Pons (tissue), 1 donor: ENCODE results near the gene ASCL2.
"Not testable (repeated sequence)": the region's sequence is repeated elsewhere in the genome, so short reads cannot be mapped to it uniquely, and the experiment has no call there.

ENCODE experiments used
- DNase-seq: peaks from one replicate; pipeline ENCODE4 v3.0.0-alpha.2; 2016; ENCODE audit warnings: low spot score

ASCL2 gene

DNA sequence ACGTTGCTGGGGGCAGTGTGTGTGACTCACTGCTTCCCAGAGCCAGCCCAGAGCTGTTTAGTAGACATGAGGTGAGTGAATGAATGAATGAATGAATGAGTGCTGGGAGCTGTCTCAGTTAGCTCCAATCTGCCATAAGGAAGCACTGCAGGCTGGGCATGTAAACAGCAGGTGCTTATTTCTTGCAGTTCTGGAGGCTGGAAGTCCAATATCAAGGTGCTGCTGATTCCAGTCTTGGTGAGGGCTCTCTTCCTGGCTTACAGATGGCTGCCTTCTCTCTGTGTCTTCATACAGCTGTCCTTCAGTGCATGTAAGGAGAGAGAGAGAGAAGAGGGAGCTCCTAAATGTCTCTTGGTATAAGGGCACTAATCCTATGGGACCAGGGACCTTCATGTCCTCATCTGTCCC, 27.2 kb upstream of the ASCL2 start:
- no peak for DNase-seq

DNA sequence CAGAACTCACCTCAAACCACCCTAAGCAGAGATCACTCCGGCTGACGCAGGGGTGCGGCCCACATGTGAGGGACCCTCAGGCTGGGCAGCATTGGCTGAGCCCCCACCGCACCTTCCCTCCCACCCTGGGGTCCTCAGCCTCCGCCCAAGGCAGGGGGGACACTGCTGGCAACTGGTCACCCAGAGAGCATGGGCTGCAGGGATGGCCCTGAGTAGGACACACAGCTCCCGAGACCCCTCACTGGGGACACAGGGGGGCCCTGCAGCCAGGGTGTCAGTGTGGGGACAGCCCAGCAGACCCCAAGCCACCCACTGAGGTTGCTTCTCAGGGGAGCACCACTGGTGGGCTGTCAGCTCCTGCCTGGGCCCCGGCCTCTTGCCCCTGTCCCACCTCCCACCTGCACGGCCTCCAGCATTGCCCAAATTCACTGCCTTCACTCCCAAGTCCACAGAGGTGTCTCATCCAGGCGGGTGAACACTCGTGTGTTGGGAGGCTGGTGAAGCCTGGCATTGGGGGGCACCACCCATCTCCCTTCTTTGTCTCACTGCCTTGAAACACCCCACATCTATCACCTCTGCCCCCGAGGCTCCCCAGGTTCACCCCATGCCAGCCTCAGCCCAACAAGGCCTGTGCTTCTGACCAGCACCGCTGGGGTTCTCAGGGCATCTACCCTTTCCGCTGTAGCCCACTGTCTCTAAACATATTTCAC, 26.7 kb upstream of the ASCL2 start:
- DNase-seq, result no peak

DNA sequence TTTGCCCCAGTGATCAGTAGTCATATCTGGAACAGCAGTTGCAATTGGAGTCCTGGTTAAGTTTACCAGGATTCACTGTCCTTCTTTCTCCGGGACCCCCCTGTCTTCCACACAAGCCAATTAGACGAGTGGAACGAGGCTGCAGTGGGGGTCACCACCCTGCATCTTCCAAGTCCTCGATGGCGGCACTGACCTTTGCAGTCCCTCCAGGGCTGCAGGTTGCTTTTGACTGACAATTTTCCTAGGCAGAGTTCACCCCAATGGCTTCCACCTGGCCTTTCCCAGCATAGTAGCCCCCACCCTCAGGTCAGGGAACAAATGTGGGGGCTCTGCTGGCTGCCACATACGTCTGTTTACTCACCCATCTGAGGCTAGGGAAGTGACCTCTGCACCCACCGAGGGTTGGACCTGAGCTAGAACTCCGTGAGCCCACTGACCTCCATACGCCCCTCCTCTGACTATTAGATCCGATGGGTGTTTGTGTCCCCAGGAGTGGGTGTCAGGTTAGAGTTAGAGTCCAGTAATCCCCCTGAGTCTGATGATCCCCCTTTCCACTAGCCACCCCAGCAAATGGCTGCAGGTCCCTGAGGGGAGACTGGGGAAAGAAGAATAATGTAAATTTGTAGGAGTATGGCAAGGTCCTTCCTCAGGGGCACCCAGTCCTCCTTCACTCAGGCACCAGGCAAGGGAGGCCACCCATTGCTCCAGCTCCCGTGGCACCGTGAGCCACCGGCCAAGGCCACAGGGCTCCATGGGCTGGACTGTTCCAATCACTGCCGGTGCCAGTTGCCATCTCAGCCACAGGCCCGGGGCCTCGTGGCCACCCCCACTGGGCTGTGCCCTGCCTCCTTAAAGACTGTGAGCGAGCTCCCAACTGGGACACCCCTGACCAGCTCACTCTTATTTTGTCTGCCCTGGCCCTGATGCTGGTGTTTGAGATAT, 25.9 kb upstream of the ASCL2 start:
- DNase-seq, result no peak

DNA sequence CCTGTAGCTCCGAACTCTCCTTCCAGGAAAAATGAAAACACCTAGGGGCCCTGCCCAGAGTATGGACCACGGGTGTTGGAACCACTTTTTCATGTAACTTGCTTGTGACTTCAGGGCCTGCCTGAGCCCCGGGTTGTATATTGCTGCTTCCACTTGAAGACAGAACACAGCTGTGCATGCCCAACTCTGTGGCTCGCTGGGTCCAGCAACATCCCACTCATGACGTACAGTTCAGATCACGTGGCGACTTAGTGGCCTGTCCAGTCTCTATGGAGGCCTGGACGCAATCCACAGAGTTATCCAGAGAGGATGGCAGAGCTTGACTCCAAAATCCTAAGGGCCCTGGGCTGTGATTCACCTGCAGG, 24.5 kb upstream of the ASCL2 start:
- DNase-seq, result no peak

DNA sequence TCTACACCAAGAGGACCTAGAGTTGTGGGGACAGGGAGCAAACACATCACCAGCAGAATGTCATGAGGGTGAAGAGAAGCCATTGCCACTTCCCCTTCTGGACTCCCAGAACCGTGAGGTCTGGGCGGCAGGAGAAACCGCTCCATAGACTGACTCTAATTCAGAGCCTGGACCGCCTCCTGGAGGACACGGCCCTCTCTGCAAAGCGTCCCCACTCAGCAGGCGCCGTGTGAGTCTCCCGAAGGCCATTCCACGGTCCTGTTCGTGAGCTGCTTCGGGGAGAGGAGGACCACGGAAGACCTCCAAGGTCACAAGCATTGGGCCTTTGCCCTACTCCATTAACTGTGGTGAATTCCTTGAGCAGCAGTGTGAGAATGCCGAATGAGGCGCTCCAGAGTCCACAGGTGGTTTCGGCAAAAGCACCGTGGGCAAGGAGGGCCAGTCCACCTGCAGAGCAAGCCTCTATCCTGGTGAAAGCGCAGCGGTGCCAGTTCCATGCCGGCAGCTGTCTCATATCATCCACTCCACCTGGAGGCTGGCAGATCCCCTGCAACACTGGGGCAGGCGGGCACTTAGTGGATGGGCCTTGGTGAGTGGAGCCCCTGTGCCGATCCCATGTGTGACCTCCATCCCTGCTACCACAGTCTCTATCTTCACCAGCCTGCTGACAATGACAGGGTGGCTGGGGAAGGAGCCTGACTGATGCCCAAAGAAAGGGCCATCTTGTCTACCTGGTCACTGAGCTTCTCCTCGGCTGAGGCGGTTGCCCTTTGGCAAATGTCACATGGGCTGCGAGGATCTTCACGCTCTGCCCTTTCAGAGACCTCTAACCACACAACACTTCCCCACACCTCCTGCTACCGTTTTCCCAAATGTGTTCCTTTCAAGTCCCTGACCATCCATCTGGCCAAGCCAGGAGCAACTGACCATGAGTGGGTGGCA, 23.9 kb upstream of the ASCL2 start:
- no peak for DNase-seq

DNA sequence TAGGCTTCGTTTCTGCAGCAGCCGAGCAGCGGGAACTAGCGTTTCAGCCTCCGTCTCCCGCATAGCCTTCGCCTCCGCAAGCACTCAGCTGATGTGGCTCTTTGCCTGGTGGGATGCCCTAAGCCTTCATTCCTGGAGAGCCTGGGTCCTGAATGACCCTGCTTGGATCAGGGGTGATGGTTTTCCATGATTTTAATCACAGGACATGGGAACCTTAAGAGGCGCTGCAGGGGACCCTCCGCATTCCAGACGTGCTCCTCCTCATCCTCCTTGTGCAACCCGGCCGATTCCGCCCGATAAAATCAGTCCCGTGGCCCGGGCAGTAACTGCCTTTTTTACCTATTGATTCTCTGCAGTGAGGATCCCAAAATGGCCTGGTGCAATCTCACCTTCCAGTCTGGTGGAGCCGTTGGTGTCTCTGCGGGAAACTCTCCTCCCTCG, 23.2 kb upstream of the ASCL2 start:
- no peak for DNase-seq

DNA sequence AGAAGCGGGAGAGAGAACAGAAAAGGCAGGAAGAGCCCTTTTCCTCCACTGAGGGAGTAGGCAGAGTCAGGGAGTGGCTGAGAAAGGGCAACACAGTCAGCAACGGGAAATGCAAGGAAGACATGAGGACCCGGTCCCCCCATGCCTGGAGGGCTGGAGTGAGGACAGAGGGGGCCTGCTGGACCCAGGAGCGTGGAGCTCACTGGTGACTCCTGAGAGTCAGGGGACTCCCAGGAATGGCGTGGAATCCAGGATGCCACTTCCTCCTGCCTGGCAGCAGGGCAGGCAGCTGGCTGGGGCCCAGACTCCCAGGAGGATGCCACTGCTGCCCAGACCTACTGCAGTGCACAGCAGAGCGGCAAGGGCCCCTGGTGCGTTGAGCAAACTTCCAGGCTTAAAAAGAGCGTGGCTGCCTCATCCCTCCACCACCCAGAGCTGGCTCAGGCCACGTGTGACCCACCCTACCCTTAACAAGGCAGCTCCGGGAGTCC, 20.0 kb upstream of the ASCL2 start:
- no peak for DNase-seq

DNA sequence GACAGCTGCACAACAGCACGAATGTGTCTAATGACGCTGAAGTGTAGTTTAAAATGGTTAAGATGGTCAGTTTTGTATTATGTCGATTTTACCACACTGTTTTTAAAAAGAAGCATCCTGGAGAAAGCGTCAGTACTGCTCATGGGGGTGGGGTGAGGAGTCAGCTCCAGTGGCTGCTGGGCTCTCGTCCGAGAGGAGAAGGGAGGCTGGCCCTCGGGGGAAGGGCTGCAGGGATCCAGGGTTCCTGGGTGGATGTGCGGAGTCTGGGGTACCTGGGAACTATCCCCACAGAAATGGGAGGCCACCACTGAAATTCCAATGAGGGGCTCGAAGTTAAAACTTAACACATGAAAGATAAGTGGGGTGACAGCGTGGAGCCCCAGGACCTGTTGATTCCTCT, 19.5 kb upstream of the ASCL2 start:
- no peak for DNase-seq

DNA sequence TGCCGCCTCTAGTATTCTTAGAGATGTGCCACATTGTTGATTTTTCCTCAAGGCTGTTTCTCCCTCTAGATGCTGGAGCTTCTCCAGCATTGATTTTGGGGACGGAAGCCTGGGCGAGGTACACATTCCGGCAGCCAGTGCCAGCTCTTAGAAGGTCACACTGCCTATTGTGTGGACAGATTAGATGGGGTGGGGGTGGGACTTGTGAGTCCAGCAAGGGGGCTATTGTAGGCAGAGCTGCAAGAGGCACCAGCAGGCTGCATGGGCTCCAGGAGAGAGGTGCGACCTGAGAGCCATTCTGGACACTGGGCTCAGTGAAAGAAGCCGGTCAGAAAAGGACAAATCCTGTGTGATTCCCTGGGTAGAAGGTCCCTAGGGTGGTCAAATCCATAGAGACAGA, 19.0 kb upstream of the ASCL2 start:
- DNase-seq, result no peak

DNA sequence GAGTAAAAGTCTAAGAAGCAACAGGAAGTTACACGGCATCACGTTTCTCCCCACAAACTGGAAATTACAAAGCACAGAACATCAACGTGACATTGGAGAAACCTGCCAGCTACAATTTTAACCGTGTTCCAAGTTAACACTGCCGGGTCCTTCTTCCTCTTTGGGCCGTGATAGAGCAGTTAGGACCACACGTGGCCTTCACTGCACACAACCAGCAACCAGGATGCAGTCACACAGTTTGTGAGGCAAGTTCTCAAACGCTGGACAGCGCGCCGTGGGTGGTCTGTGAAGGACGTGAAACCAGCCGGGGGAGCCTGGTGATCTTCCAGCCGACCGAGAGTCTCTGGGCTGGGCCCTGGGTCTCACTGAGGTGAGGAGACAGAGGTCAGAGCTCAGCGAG, 16.7 kb upstream of the ASCL2 start:
- DNase-seq, result no peak

DNA sequence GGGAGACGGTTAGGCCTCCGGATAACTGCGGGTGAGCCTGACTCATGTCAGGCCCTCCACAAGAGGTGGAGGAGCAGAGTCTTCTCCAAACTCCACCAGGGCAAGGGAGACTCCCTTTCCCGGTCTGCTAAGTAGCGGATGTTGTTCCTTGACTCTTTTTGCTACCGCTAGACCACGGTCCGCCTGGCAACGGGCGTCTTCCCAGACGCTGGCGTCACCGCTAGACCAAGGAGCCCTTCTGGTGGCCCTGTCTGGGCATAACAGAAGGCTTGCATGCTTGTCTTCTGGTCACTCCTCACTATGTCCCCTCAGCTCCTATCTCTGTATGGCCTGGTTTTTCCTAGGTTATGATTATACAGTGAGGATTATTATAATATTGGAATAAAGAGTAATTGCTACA, 16.0 kb upstream of the ASCL2 start:
- DNase-seq, result not testable (repeated sequence)

DNA sequence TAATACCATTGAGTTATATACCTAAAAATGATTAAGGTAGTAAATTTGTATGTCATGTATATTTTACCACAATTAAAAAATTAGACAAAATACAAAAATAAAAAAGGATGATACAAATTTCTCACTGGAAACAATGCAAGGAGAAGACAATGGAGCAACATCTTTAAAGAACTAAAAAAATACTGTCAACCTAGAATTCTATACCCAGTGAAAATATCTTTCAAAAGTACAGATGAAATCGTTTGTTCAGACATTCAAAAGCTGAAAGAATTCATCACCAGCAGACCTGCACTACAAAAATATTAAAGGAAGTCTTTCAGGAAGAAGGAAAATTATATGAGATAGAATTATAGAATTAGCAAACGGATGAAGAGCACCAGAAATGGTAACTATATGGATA, 9.8 kb upstream of the ASCL2 start:
- DNase-seq, result no peak

DNA sequence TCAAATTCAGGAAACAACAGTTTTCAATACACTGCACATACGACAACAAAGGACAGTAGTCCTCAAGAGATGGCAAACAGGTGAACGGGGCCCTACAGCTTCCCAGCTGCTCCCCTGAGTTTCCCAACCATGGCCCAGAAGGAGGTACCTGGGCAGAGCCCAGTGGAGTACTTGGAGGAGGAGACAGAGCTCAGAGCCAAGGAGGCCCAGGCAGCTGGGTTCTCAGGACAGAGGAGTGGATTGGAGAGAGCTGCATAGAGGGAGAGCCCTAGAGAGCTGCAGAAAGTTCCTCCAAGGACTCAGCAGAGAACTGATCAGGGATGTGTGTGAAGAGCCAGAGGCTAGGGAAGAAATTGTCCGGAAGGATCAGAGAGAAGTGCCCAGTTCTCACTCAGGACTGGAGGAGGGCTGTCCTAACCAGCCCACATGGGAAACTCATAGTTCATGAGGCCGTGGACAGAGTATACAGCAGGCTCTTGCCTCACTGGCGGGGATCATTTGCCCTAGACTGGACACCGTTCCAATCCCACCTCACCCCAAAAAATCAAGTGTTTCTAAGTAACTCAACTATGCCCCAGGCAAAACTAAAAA, 7.6 kb upstream of the ASCL2 start:
- DNase-seq, result no peak

DNA sequence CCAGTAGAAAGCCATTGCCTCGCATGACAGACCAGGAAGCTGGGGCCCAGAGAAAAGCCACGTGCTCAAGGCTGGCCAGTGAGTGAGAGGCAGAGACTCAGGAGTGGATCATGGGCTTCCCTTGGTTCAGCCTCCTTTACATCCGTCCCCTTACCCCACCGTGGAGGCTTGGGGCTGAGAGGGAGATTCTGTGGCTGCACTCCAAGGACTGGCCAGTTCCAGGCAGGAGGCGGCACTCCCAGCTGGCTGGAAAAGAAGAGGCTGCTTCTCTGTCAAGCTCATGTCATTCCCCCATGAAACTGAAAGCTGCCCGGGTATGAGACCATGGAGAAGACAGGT, 6.6 kb upstream of the ASCL2 start:
- DNase-seq, result no peak

DNA sequence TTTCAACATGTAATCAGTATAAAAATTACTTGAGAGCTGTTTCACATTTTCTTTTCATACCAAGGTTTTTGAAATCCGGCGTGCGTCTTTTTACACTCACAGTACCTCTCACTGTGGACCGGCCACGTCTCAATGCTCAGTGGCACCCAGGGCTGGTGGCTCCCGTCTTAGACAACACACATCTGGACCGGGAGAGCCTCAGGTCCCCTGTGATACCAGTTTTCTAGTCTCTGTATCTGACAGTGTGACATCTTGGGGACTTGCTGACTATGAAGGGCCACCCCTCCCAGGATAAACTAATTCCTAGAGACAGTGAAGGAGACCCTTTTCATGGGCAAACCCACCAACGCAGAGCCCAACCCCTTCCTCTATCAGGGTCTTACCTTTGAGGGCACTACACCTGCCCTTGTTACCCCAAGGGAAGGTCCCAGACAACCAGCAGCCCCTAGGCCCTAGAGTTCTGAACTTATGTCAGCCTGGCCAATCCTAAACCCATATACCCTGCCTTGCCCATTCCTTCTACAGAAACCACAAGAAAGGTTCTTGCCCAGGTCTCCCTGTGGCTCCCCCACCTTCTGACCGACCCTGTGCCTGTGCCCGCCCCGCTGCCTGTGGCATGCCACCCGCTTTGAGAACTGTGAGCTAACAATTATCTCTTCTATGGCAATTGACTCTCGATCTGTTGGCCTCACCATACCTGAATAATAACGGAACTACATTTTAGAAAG, 6.1 kb upstream of the ASCL2 start:
- no peak for DNase-seq

DNA sequence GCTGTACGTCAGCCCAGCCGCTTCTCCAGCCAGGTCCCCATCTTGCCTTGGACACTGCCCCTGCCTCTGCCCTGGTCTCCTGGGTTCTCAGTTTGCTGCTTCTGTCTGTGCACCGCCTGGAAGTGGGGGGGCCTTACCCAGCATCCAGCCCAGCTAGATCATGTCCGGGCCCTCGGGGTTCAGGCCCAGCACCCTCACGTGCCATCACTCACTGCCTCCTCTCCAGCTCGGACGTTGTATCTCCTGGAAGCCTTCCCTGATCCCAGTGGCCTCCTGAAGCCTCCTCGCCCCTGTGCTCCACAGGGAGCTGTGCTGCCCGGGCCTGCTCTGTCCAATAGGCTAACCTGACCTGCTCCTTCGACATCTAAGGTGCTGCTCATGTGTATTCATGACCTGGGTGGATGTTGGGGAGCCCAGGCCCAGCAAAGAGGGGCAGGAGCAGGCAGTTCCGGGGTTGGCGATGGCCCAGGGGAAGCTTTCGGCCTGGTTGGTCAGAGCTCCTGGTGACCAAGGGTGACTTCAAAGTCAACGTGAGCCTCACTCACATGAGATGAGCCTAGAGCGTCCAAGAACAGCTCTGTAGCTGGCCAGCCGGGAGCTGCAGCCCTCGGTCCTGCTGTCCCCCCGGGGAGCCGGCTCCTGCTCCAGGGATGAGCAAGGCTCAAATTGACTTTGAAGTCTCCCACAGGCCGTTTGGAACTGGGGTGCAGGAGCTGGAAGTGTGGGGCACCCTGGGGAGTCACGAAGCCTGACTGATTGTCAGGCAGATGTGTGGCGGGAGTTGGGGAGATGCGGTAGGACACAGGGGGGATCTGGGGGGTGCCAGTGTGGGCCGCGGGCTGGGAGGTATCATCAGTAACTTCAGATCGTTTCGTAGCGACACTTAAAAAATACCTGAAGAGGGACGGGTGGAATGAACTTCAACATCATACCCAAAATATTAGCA, 5.2 kb upstream of the ASCL2 start:
- no peak for DNase-seq

DNA sequence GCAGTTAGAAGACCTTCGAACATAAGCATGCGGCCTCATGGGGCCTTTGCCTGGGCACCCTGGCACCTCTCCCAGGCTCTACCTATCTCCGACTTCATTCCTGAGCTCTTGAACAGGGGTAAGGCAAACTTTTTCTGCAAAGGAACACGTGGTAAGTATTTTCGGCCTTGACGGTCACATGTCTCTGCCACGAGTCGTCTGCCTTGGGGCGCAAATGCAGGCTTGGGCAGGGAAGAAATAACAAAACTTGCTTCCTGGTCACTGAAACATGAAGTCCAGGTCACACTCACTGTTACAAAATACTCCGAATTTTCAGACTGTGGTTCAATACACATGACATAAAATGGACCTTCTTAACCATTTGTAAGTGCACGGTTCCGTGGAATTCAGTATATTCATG, 3.4 kb upstream of the ASCL2 start:
- no peak for DNase-seq

DNA sequence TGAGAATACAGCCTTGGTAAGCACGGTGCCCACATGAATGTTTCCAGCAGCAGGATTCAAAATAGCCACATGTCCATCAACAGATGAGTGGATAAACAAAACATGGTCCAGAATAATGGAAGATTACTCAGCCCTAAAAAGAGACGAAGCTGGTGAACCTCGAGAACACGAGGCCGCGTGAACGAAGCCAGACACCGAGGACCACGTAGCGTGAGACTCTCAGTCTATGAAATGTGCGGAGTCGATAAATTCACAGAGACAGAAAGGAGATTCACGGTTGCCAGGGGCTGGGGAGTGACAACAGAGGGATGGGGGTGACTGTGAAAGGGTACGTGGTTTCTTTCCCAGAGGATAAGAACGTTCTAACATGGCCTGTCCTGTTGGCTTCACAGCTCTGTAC, 2.9 kb upstream of the ASCL2 start:
- no peak for DNase-seq

DNA sequence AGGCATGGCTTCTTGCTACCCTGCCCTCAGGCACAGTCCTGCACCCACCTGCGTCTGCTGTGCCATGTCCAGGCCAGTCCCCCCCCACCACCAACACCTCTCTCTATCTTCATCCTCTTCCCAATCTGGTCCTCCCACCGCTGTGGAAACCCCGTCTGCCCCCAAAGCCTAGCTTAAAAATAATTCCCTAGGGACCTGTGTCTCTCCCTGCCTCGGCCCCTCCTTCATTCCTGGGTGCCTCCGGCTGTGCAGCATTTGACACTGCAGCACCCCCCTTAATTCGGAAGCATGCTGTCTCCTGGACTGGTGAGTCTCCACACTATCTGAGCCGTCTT, 2.5 kb upstream of the ASCL2 start:
- DNase-seq, result no peak

DNA sequence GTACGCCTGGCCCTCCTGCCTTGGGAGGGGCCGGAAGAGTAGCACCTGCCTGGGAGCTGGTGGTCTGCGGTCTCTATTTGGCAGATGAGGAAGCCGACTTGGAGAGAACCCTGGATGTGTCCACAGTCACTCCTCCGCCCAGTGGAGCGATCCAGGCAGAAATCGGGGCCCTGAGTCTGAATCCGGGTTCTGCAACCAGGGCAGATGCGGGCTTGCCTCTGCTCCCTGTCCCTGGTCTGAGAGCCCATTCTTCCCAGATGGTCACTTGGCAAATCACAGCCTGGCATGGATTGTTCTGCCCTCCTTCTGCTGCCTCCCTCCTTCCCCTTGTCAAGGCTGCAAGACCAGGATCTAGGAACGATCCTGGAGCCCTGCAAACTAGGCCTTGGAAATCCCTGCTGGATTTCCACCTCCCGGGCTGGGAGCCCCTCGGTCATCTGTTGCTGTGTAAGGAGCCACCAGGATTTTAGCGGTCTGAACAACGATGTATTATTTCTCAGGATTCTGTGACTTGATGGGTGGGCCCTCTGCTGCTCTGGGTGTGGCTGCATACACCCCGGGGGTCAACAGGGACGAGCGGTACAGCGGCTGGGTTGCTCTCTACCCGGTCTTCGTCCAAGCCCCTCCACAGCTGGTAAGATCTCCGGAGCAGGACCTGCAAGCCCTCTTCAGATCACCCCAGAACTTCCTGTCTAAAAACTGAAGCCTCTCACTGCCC, 2.0 kb upstream of the ASCL2 start:
- DNase-seq, result no peak
